Measurements from ENCODE around the gene C16orf82.
"Not testable (repeated sequence)": the region's sequence is repeated elsewhere in the genome, so short reads cannot be mapped to it uniquely, and the experiment has no call there.

GRCh38 chr16:27086031-27086430 is 19.3 kb downstream of the C16orf82 start:
- not testable (repeated sequence) for TF ChIP-seq CTCF (conservative IDR thresholded peaks at IDR 0.05; ENCODE audit: low read depth, low read length); EZH2 (IDR thresholded peaks at IDR 0.05; ENCODE audit: low read length, unreplicated experiment); EZH2phosphoT487 (IDR thresholded peaks at IDR 0.05; ENCODE audit: borderline replicate concordance, low read length)

Measured in PC-3 (cell line).